K562 (cell line): ENCODE results near the gene CCDC34. TPM values are rescaled to one million over a fixed set of nuclear protein-coding genes. Genes with fewer than 3 reads are reported as not detected.
A peak's percentile ranks its signal among the peaks of the same experiment; 100 is the strongest.

ENCODE experiments used
- ATAC-seq: fragments of 200-7000 bp; cut with Tn5 transposase; 3 replicates; pipeline ENCODE4 v1.9.1; 2020; ENCODE audit warnings: moderate library complexity
- BruUV-seq: library from RNA; stranded (reverse); fragments of 400-500 nt; replicated peaks from 2 replicates; lab custom pipeline; 2021; lab: Mats Ljungman, UMichigan
- CTCF ChIA-PET: fragments of 300-600 bp; formaldehyde crosslinking; extraction: SDS; loops from one replicate; lab custom pipeline; 2021; ENCODE audit warnings: low intra/inter-chr PET ratio; lab: Yijun Ruan, JAX
- POLR2A ChIA-PET: fragments of 300-600, 350-650 bp; sonication (Branson Sonifier 250); formaldehyde crosslinking; extraction: SDS; loops from one replicate; lab custom pipeline; 2021; ENCODE audit warnings: antibody characterized with exemption, inconsistent platforms; lab: Yijun Ruan, JAX
- DNase-seq, 4 experiments: peaks; one replicate each; pipeline versions ENCODE4 v3.0.0 to v3.0.0-alpha.2; 2011 to 2018; ENCODE audit warnings: low spot score in 3 of 4, mixed read lengths in 3 of 4; ENCODE audit errors: extremely low read depth in 1 of 4
- FAIRE-seq: peaks from 2 replicates; lab custom pipeline; 2011; peaks lifted over from hg19 to GRCh38; lab: Jason Lieb, UNC
- H2AFZ ChIP-seq: 2 replicates; pipeline ENCODE4 v1.6.0; 2011; ENCODE audit warnings: low read depth, low read length, control low read depth, inconsistent platforms
- H3K27ac ChIP-seq: fragments of 200-600 bp; 3 replicates; pipeline ENCODE4 v1.8.0; 2011; ENCODE audit warnings: low read depth, mild to moderate bottlenecking, control low read depth, inconsistent platforms, low read length, moderate library complexity, mixed read lengths; ENCODE audit errors: extremely low read depth
- H3K27me3 ChIP-seq, 2 experiments: fragments of 300-600 bp in 1 of 2; 2 replicates in 1 of 2; 3 replicates in 1 of 2; pipeline versions ENCODE4 v1.6.0 to v1.8.0; 2011; ENCODE audit warnings: inconsistent platforms in 2 of 2, low read length in 2 of 2, mild to moderate bottlenecking in 1 of 2, mixed read lengths in 1 of 2, moderate library complexity in 1 of 2; ENCODE audit not compliant: control insufficient read depth in 2 of 2, insufficient read depth in 2 of 2
- H3K36me3 ChIP-seq: fragments of 300-600 bp; 3 replicates; pipeline ENCODE4 v1.8.0; 2011; ENCODE audit warnings: mild to moderate bottlenecking, low read length, inconsistent platforms; ENCODE audit not compliant: control insufficient read depth, insufficient read depth
- H3K4me1 ChIP-seq, 2 experiments: fragments of 200-600 bp in 1 of 2; replicated peaks in 1 of 2; 2 replicates in 1 of 2; 3 replicates in 1 of 2; pipeline versions ENCODE4 v1.5.1 to v1.8.0; 2011; ENCODE audit warnings: inconsistent platforms in 2 of 2, low read length in 2 of 2, mild to moderate bottlenecking in 1 of 2, mixed read lengths in 1 of 2, moderate library complexity in 1 of 2; ENCODE audit not compliant: control insufficient read depth in 2 of 2, insufficient read depth in 2 of 2
- H3K4me2 ChIP-seq: 2 replicates; pipeline ENCODE4 v1.6.1; 2011; ENCODE audit warnings: low read length, control low read depth, inconsistent platforms, mixed read lengths; ENCODE audit not compliant: insufficient read depth
- H3K4me3 ChIP-seq: fragments of 200-600 bp; sonication (generic), shearing (Covaris generic); 2 replicates; pipeline ENCODE4 v1.5.1; 2016; ENCODE audit warnings: control low read depth, inconsistent platforms
- H3K79me2 ChIP-seq: fragments of 200-600 bp; 3 replicates; pipeline ENCODE4 v1.8.0; 2011; ENCODE audit warnings: low read length, inconsistent platforms; ENCODE audit not compliant: control insufficient read depth, insufficient read depth
- H3K9ac ChIP-seq, 2 experiments: 2 replicates each; pipeline versions ENCODE4 v1.6.0 to v1.6.1; 2011; ENCODE audit warnings: low read depth in 2 of 2, low read length in 2 of 2, control low read depth in 1 of 2, inconsistent platforms in 1 of 2, mild to moderate bottlenecking in 1 of 2, mixed read lengths in 1 of 2; ENCODE audit not compliant: insufficient read depth in 1 of 2
- H3K9me1 ChIP-seq: one replicate; pipeline ENCODE4 v1.6.0; 2011; ENCODE audit warnings: inconsistent platforms, mild to moderate bottlenecking, low read length, moderate library complexity; ENCODE audit not compliant: control insufficient read depth, insufficient read depth
- H3K9me3 ChIP-seq: replicated peaks from 2 replicates; pipeline ENCODE4 v1.5.1; 2011; ENCODE audit warnings: low read depth, low read length, inconsistent platforms; ENCODE audit not compliant: control insufficient read depth, insufficient read depth
- H4K20me1 ChIP-seq: replicated peaks from 2 replicates; pipeline ENCODE4 v1.6.1; 2011; ENCODE audit warnings: low read length, inconsistent platforms, mixed read lengths; ENCODE audit not compliant: control insufficient read depth, insufficient read depth
- CCNT2 ChIP-seq: IDR thresholded peaks from 2 replicates; pipeline ENCODE4 v1.6.1; 2011; ENCODE audit warnings: borderline replicate concordance, low read depth, mild to moderate bottlenecking, moderate library complexity, mixed read lengths, low read length; ENCODE audit not compliant: insufficient read length; ENCODE audit errors: extremely low read depth
- FOXA1 ChIP-seq: fragments of 450-650 bp; IDR thresholded peaks from 2 replicates; pipeline ENCODE4 v1.6.1; 2016; ENCODE audit warnings: mild to moderate bottlenecking, borderline replicate concordance
- HNRNPL ChIP-seq: fragments of 200-400 bp; formaldehyde crosslinking; IDR thresholded peaks from 2 replicates; pipeline ENCODE4 v1.6.1; 2017; ENCODE audit warnings: low read depth, mild to moderate bottlenecking, low read length
- NFIX ChIP-seq: fragments of 250-450 bp; sonication (Bioruptor Pico); IDR thresholded peaks from 2 replicates; pipeline ENCODE4 v1.4.0; 2020; ENCODE audit warnings: low read depth, mild to moderate bottlenecking, moderate library complexity
- RBM39 ChIP-seq: fragments of 200-400 bp; formaldehyde crosslinking; optimal IDR thresholded peaks from 2 replicates; pipeline ENCODE3; 2018; ENCODE audit warnings: low read depth, low read length
- SRSF3 ChIP-seq: fragments of 200-400 bp; formaldehyde crosslinking; IDR thresholded peaks from 2 replicates; pipeline ENCODE4 v1.6.1; 2016; ENCODE audit warnings: mild to moderate bottlenecking, low read length, moderate library complexity; ENCODE audit not compliant: insufficient read depth
- TCFL5 ChIP-seq: fragments of 250-450 bp; sonication (Bioruptor Pico); conservative IDR thresholded peaks from 2 replicates; pipeline ENCODE4 v1.6.1; 2021; ENCODE audit warnings: mild to moderate bottlenecking, moderate library complexity, matching md5 sums
- USF2 ChIP-seq: sonication (generic); formaldehyde crosslinking; IDR thresholded peaks from 2 replicates; pipeline ENCODE4 v1.5.0; 2020; ENCODE audit warnings: missing genetic modification reagents
- ZMIZ1 ChIP-seq, 2 experiments: fragments of 150-350 bp in 1 of 2; IDR thresholded peaks; 2 replicates each; pipeline ENCODE4 v1.6.1; 2012 to 2016; ENCODE audit warnings: low read depth in 2 of 2, low read length in 2 of 2, mild to moderate bottlenecking in 1 of 2, moderate library complexity in 1 of 2
- ZNF57 ChIP-seq: fragments of 450-650 bp; formaldehyde crosslinking; IDR thresholded peaks from 2 replicates; pipeline ENCODE4 v1.4.0; 2020; ENCODE audit warnings: mild to moderate bottlenecking, moderate library complexity
- ZNF584 ChIP-seq: fragments of 200-800 bp; sonication (Bioruptor generic); IDR thresholded peaks from 2 replicates; pipeline ENCODE4 v1.6.1; 2016; ENCODE audit warnings: low read depth, mild to moderate bottlenecking, missing genetic modification characterization, missing compliant biosample characterization
- WGBS: fragments of 100-300 bp; shearing (Covaris generic); methylation state at CpG from one replicate; pipeline ENCODE4 v1.1.6; 2016; ENCODE audit warnings: low coverage, mixed read lengths; ENCODE audit not compliant: insufficient coverage; ENCODE audit errors: missing lambda C conversion rate; 5-methylcytosine and 5-hydroxymethylcytosine counted together
- in situ Hi-C: fragments of 300-500 bp; cut with MboI; formaldehyde crosslinking; loops from 4 replicates; pipeline ENCODE4 v1.15.0; 2018; ENCODE audit warnings: inconsistent platforms, mixed read lengths
- intact Hi-C: fragments of 100-400 bp; cut with micrococcal nuclease; formaldehyde crosslinking; loops from 2 replicates; pipeline ENCODE4 v1.14.2; 2022
- polyA plus RNA-seq, 8 experiments: library from polyadenylated mRNA; depleted of rRNA in 4 of 8; stranded (reverse) in 5 of 8; unstranded in 3 of 8; fragments of >200 nt; fragmentation: Nextera tagmentation in 2 of 8; fragmentation: Illumina TruSeq in 1 of 8; extraction: Ambion mirVana in 2 of 8; extraction: Trizol in 1 of 8; gene quantifications; 2 replicates each; pipeline versions ENCODE4 v1.2.1 to v1.2.3, GENCODE V29; 2011 to 2014; ENCODE audit warnings: inconsistent platforms in 1 of 8, missing spikeins in 1 of 8
- total RNA-seq, 7 experiments: library from RNA; depleted of rRNA in 6 of 7; stranded (reverse); fragments of >200 nt in 6 of 7; fragmentation: Illumina TruSeq in 2 of 7; extraction: Trizol in 2 of 7; gene quantifications; 2 replicates each; pipeline versions ENCODE4 v1.2.1 to v1.2.3, GENCODE V29; 2011 to 2021; ENCODE audit warnings: low replicate concordance in 1 of 7
- TF ChIP-seq, protein P1 (sequence below), 3 experiments: fragments of 200-800 bp in 1 of 3; sonication (Bioruptor generic) in 1 of 3; sonication (generic) in 1 of 3; formaldehyde crosslinking in 1 of 3; IDR thresholded peaks; 2 replicates each; pipeline versions ENCODE4 v1.6.1 to v1.8.0; 2016 to 2022; ENCODE audit warnings: mild to moderate bottlenecking in 2 of 3, missing compliant biosample characterization in 2 of 3, missing genetic modification characterization in 2 of 3, missing genetic modification reagents in 1 of 3
- TF ChIP-seq, protein P2 (sequence below), 2 experiments: fragments of 450-650 bp; IDR thresholded peaks; 2 replicates each; pipeline ENCODE4 v1.6.1; 2016

CCDC34 gene
- total and polyA plus RNA-seq, 9 of the 15 experiments (the other 6 are each of a cell fraction or from before 2014, with no cell fraction given): 6.2 to 42.0 (median 15.7) TPM

- no peaks in the 10 kb centered on the region for H4K20me1 ChIP-seq
- CTCF ChIA-PET: no interaction called here
- H3K79me2 ChIP-seq: no peaks in the 10 kb centered on the region
- DNase-seq (no peak), FAIRE-seq (peak; percentile 60), ATAC-seq (no peak)
- POLR2A ChIA-PET: interaction anchor here (0.9 to 2.5 kb wide), 4 partner anchors 10 to 20 kb away, joined by 3 to 8 read pairs (median 3); partner anchors contain the start of gene CCDC34
- intact Hi-C loops (loop anchor here (5.0 kb wide), 1 partner anchor 98 kb away; the partner anchor contains the start of gene LGR4), in situ Hi-C loops (loop anchor here (5.0 kb wide), 1 partner anchor 48 kb away; no protein-coding TSS in a partner anchor)
- H3K27me3 ChIP-seq: no peaks in the 10 kb centered on the region
- H2AFZ ChIP-seq: no peak overlapping the region
- peaks cover 14 to 34% of the 10 kb centered on the region in 2 experiments; a peak in 4 of 5 replicates for H3K4me1 ChIP-seq
- H3K9ac ChIP-seq: no peak overlapping the region
- no peak overlapping the region for H3K4me3 ChIP-seq
- H3K4me2 ChIP-seq: no peak overlapping the region
- no peak overlapping the region for H3K27ac ChIP-seq
- H3K36me3 ChIP-seq: no peaks in the 10 kb centered on the region; the same call in 2 of the 3 replicates
- no TSS peak for BruUV-seq
- H3K9me3 ChIP-seq: no peaks in the 10 kb centered on the region
- 53% methylated on average over 6 of the region's 6 CpGs for WGBS
- H3K9me1 ChIP-seq: no peaks in the 10 kb centered on the region
- TF ChIP-seq FOXA1: no peak
- TF ChIP-seq ZMIZ1 (IDR thresholded peaks at IDR 0.05; ENCODE audit: low read depth in 2 of 2, low read length in 2 of 2): no peak
- no peak for TF ChIP-seq ZNF57 (CRISPR knock-in tag)
- no peak for TF ChIP-seq CCNT2
- TF ChIP-seq USF2 (CRISPR knock-in tag): no peak
- TF ChIP-seq HNRNPL: no peak
- no peak for TF ChIP-seq RBM39
- TF ChIP-seq, protein P1, sequence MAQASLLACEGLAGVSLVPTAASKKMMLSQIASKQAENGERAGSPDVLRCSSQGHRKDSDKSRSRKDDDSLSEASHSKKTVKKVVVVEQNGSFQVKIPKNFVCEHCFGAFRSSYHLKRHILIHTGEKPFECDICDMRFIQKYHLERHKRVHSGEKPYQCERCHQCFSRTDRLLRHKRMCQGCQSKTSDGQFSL (CRISPR knock-in tag; IDR thresholded peaks at IDR 0.05): no peak
- TF ChIP-seq, protein P1 (tag; IDR thresholded peaks at IDR 0.05): no peak
- no peak for TF ChIP-seq NFIX (CRISPR knock-in tag)
- TF ChIP-seq SRSF3: no peak
- TF ChIP-seq, protein P2, sequence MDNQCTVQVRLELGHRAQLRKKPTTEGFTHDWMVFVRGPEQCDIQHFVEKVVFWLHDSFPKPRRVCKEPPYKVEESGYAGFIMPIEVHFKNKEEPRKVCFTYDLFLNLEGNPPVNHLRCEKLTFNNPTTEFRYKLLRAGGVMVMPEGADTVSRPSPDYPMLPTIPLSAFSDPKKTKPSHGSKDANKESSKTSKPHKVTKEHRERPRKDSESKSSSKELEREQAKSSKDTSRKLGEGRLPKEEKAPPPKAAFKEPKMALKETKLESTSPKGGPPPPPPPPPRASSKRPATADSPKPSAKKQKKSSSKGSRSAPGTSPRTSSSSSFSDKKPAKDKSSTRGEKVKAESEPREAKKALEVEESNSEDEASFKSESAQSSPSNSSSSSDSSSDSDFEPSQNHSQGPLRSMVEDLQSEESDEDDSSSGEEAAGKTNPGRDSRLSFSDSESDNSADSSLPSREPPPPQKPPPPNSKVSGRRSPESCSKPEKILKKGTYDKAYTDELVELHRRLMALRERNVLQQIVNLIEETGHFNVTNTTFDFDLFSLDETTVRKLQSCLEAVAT (IDR thresholded peaks at IDR 0.05): no peak
- TF ChIP-seq TCFL5 (CRISPR knock-in tag): no peak
- no peak for TF ChIP-seq ZNF584 (CRISPR knock-in tag)
Observed at GRCh38 chr11:27373856-27374602, 11.0 kb upstream of the CCDC34 start.
